Osteoblast (primary cell): ENCODE data around the gene ZNF30. TPM values are rescaled to one million over a fixed set of nuclear protein-coding genes. Genes with fewer than 3 reads are reported as not detected.
"Not testable (repeated sequence)": the region's sequence is repeated elsewhere in the genome, so short reads cannot be mapped to it uniquely, and the experiment has no call there.

ENCODE experiments used
- DNase-seq: peaks from one replicate; pipeline ENCODE4 v3.0.0; 2011; ENCODE audit warnings: low spot score, mixed read lengths; ENCODE audit not compliant: insufficient read length; ENCODE audit errors: missing footprints
- H2AFZ ChIP-seq: 2 replicates; pipeline ENCODE4 v1.6.0; 2011; ENCODE audit warnings: mild to moderate bottlenecking, low read length
- H3K27ac ChIP-seq: 2 replicates; pipeline ENCODE4 v1.5.1; 2011; ENCODE audit warnings: mild to moderate bottlenecking, low read depth, low read length, moderate library complexity
- H3K27me3 ChIP-seq: 2 replicates; pipeline ENCODE4 v1.6.0; 2012; ENCODE audit warnings: mild to moderate bottlenecking, control low read depth, inconsistent platforms, low read length, moderate library complexity; ENCODE audit not compliant: insufficient read depth
- H3K36me3 ChIP-seq: 2 replicates; pipeline ENCODE4 v1.5.1; 2011; ENCODE audit warnings: mild to moderate bottlenecking, low read length, control low read depth, moderate library complexity; ENCODE audit not compliant: insufficient read depth
- H3K4me1 ChIP-seq: 2 replicates; pipeline ENCODE4 v1.5.1; 2011; ENCODE audit warnings: mild to moderate bottlenecking, low read length, control low read depth, moderate library complexity; ENCODE audit not compliant: insufficient read depth
- H3K4me2 ChIP-seq: 2 replicates; pipeline ENCODE4 v1.6.0; 2011; ENCODE audit warnings: mild to moderate bottlenecking, low read length; ENCODE audit not compliant: insufficient read depth
- H3K4me3 ChIP-seq: fragments of 200-600 bp; sonication (generic); 3 replicates; pipeline ENCODE4 v1.5.1; 2012; ENCODE audit warnings: mild to moderate bottlenecking, low read length, inconsistent platforms; ENCODE audit not compliant: insufficient read depth
- H3K79me2 ChIP-seq: 2 replicates; pipeline ENCODE4 v1.6.0; 2012; ENCODE audit warnings: mild to moderate bottlenecking, low read length, control low read depth, inconsistent platforms; ENCODE audit not compliant: insufficient read depth
- H3K9me3 ChIP-seq: 2 replicates; pipeline ENCODE4 v1.5.1; 2011; ENCODE audit warnings: low read depth, low read length, control low read depth
- H4K20me1 ChIP-seq: 2 replicates; pipeline ENCODE4 v1.6.0; 2012; ENCODE audit warnings: mild to moderate bottlenecking, low read length, control low read depth; ENCODE audit not compliant: insufficient read depth
- CTCF ChIP-seq: IDR thresholded peaks from 2 replicates; pipeline ENCODE4 v1.5.1; 2011; ENCODE audit warnings: mild to moderate bottlenecking, low read depth, low read length, moderate library complexity; ENCODE audit errors: extremely low read depth
- total RNA-seq: library from RNA; depleted of rRNA; stranded (reverse); fragments of >200 nt; gene quantifications from 2 replicates; pipeline ENCODE4 v1.2.3, GENCODE V29; 2012

ZNF30 gene
- total RNA-seq, 1 donor, result 4.3 TPM

- TF ChIP-seq CTCF, result no peak
- no peak for DNase-seq
Measured at GRCh38 chr19:34888091-34888490, 38.6 kb upstream of the ZNF30 start.

DNA sequence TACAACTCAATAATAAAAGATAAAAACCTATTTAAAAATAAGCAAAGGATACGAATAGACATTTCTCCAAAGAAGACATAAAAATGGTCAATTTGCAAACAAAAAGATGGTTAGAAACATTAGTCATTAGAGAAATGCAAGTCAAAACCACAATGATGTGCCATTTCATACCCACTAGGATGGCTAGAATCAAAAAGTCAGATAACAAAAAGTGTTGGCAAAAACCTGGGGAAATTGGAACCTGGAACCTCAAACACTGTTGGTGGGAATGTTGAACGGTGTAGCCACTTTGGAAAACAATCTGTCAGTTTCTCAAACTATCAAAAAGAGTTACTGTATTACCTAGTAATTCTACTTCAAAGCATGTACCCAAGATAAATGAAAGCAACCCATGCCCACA lies 26.5 kb upstream of the ZNF30 start:
- H3K27ac ChIP-seq, result no peak overlapping the region
- no peak overlapping the region for H2AFZ ChIP-seq
- H3K27me3 ChIP-seq, result peaks cover 10% of the 10 kb centered on the region
- no peak for DNase-seq
- no peak overlapping the region for H3K4me3 ChIP-seq
- no peaks in the 10 kb centered on the region for H3K4me1 ChIP-seq
- no peaks in the 10 kb centered on the region for H3K36me3 ChIP-seq
- H4K20me1 ChIP-seq, result no peaks in the 10 kb centered on the region
- H3K4me2 ChIP-seq, result no peak overlapping the region
- H3K79me2 ChIP-seq, result no peaks in the 10 kb centered on the region
- H3K9me3 ChIP-seq, result no peaks in the 10 kb centered on the region
- no peak for TF ChIP-seq CTCF

More at GRCh38 chr19:34888091-34888490, 38.6 kb upstream of the ZNF30 start:
- H3K27ac ChIP-seq, result no peak overlapping the region
- H3K4me1 ChIP-seq, result no peaks in the 10 kb centered on the region
- H3K4me2 ChIP-seq, result no peak overlapping the region
- no peaks in the 10 kb centered on the region for H3K27me3 ChIP-seq
- H3K4me3 ChIP-seq, result no peak overlapping the region
- H3K9me3 ChIP-seq, result no peaks in the 10 kb centered on the region
- no peak overlapping the region for H2AFZ ChIP-seq
- no peaks in the 10 kb centered on the region for H4K20me1 ChIP-seq
- no peaks in the 10 kb centered on the region for H3K36me3 ChIP-seq
- no peaks in the 10 kb centered on the region for H3K79me2 ChIP-seq

DNA sequence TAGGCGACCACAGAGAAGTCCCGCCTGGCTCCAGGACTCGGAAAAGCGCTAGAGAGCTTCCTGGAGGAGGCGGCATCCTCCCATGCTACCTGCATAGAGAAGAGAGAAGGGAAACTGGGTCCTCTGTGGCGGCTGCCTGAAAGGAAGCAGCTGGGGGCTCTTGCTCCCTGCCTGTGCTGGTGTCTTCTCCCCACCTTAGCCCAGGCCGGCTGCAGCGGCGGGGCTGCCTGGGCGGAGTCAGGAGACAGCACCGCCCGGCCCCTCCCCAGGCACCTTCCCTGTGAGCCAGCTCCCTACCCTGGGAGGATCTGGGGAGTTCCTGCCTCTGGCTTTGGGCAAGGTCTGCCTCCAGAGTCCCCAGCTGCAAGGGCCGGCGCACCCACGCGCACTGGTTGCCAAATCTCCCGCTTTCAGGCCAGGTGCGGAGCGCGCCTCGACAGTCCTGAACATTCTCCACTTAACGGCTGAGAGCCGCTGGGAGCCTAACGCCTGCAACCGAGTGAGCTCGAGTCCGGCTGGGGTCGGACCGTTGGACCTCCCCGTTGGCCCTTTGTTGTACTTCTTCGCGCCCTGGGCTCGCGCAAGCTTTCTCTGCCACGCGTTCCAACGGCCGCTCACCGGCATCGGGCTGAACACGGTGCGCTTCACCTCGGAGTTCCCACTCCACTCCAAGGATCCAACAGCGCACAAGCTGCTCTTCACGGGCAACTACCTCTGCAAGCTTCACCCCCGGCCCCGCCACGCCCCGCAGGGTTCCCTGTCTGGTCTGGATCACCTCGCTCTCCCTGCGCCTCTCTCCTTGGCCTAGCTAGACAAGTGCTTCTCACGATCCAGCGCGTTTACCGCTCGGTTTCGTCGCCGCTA lies 21.8 kb upstream of the ZNF30 start:
- no peaks in the 10 kb centered on the region for H3K79me2 ChIP-seq
- H3K9me3 ChIP-seq, result no peaks in the 10 kb centered on the region
- no peaks in the 10 kb centered on the region for H3K36me3 ChIP-seq
- no peak for TF ChIP-seq CTCF
- H2AFZ ChIP-seq, result no peak overlapping the region
- H3K4me3 ChIP-seq, result no peak overlapping the region
- no peak overlapping the region for H3K27ac ChIP-seq
- no peak for DNase-seq
- H3K4me1 ChIP-seq, result no peaks in the 10 kb centered on the region
- no peaks in the 10 kb centered on the region for H4K20me1 ChIP-seq
- H3K4me2 ChIP-seq, result no peak overlapping the region
- peaks cover 18% of the 10 kb centered on the region for H3K27me3 ChIP-seq

DNA sequence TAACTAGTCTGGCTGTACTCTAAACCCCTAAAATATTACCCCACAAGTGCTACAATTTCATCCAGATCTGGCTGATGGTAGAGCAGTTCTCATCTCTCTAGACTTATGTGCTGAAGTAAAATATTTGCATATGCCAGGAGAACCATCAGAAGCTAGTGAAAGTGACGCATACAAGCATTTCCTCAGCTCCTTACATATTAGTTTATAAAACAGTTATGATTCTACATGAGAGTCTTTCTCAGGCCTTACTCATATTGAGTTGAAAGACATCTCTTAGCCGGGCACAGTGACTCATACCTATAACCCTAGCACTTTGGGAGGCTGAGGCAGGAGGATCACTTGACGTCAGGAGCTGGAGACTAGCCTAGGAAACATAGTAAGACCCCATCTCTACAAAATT lies 15.9 kb upstream of the ZNF30 start:
- no peaks in the 10 kb centered on the region for H4K20me1 ChIP-seq
- no peaks in the 10 kb centered on the region for H3K9me3 ChIP-seq
- no peak overlapping the region for H3K4me2 ChIP-seq
- H2AFZ ChIP-seq, result no peak overlapping the region
- H3K4me3 ChIP-seq, result no peak overlapping the region
- H3K27ac ChIP-seq, result no peak overlapping the region
- peaks cover 2% of the 10 kb centered on the region for H3K27me3 ChIP-seq
- TF ChIP-seq CTCF, result no peak
- H3K79me2 ChIP-seq, result no peaks in the 10 kb centered on the region
- DNase-seq, result no peak
- no peaks in the 10 kb centered on the region for H3K36me3 ChIP-seq
- no peaks in the 10 kb centered on the region for H3K4me1 ChIP-seq

GRCh38 chr19:34917144-34917543 lies 9.6 kb upstream of the ZNF30 start:
- not testable (repeated sequence) for H4K20me1 ChIP-seq, H2AFZ ChIP-seq, DNase-seq

More at GRCh38 chr19:34917144-34917543, 9.6 kb upstream of the ZNF30 start:
- H3K27me3 ChIP-seq, H3K4me1 ChIP-seq, H3K4me3 ChIP-seq, H3K4me2 ChIP-seq, H3K9me3 ChIP-seq, H3K79me2 ChIP-seq, H3K27ac ChIP-seq, H3K36me3 ChIP-seq: not testable (repeated sequence)
